ENCODE results near the gene SH3PXD2A. TPM values are rescaled to one million over a fixed set of nuclear protein-coding genes. Genes with fewer than 3 reads are reported as not detected.
"Not testable (repeated sequence)": the region's sequence is repeated elsewhere in the genome, so short reads cannot be mapped to it uniquely, and the experiment has no call there.

Gene SH3PXD2A
- total RNA-seq, 1 donor from 2014 or later, result 17.3 TPM

DNA sequence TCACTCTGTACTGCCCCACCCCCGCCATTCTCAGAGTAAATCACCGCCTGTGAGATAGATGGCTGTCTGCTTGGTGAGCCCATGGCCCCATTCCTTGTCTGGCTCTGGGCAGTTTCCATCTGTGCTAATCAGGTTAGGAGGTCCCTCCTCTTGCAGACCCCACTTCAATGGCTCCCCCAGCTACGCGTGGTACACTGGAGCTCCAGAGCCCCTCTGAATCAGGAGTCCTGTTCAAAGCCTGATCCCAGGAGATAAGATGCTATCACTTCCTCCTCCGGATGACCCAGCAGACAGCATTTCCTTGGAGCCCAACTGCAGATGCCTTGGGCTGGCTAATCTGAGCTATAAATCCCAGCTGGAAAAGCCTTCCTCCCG lies 122.3 kb downstream of the SH3PXD2A start:
- Mint-ChIP-seq H3K27me3 (ENCODE audit: low read depth, unreplicated experiment) (peaks cover 4% of the 10 kb centered on the region), H3K27ac (ENCODE audit: unreplicated experiment) (peak overlapping the region; percentile 20), H3K4me3 (ENCODE audit: unreplicated experiment) (no peak overlapping the region), H3K36me3 (ENCODE audit: low read depth, unreplicated experiment) (peaks cover 10% of the 10 kb centered on the region), H3K9me3 (ENCODE audit: unreplicated experiment) (no peaks in the 10 kb centered on the region), H3K4me1 (ENCODE audit: low read depth, unreplicated experiment) (peaks cover 25% of the 10 kb centered on the region)
- H3K79me2 ChIP-seq (ENCODE audit: insufficient read depth, low read length), result no peaks in the 10 kb centered on the region
- no peak overlapping the region for H2AFZ ChIP-seq (ENCODE audit: low read depth, low read length)
- H3K4me2 ChIP-seq (ENCODE audit: low read length), result no peak overlapping the region
- H3K27me3 ChIP-seq (ENCODE audit: insufficient read depth, low read length), result no peaks in the 10 kb centered on the region
- no peaks in the 10 kb centered on the region for H4K20me1 ChIP-seq (ENCODE audit: insufficient read depth, low read length)
- no peak overlapping the region for H3K9ac ChIP-seq (ENCODE audit: low read length)
- no peak overlapping the region for H3K27ac ChIP-seq (ENCODE audit: low read depth, low read length)
- DNase-seq (ENCODE audit: low read depth), result no peak
- TF ChIP-seq, protein P1, sequence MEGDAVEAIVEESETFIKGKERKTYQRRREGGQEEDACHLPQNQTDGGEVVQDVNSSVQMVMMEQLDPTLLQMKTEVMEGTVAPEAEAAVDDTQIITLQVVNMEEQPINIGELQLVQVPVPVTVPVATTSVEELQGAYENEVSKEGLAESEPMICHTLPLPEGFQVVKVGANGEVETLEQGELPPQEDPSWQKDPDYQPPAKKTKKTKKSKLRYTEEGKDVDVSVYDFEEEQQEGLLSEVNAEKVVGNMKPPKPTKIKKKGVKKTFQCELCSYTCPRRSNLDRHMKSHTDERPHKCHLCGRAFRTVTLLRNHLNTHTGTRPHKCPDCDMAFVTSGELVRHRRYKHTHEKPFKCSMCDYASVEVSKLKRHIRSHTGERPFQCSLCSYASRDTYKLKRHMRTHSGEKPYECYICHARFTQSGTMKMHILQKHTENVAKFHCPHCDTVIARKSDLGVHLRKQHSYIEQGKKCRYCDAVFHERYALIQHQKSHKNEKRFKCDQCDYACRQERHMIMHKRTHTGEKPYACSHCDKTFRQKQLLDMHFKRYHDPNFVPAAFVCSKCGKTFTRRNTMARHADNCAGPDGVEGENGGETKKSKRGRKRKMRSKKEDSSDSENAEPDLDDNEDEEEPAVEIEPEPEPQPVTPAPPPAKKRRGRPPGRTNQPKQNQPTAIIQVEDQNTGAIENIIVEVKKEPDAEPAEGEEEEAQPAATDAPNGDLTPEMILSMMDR (IDR thresholded peaks at IDR 0.05; ENCODE audit: insufficient read depth, low read depth, low read length), result no peak
- TF ChIP-seq EZH2 (IDR thresholded peaks at IDR 0.05; ENCODE audit: insufficient read depth, low read length), result no peak
- no peaks in the 10 kb centered on the region for H3K36me3 ChIP-seq (ENCODE audit: insufficient read depth, low read length)
- FAIRE-seq, result no peak
- H3K9me3 ChIP-seq (ENCODE audit: insufficient read depth, low read depth, low read length), result no peaks in the 10 kb centered on the region
- no peaks in the 10 kb centered on the region for H3K4me1 ChIP-seq (ENCODE audit: insufficient read depth, low read length)
- H3K4me3 ChIP-seq (ENCODE audit: insufficient read depth, low read depth, low read length), result no peak overlapping the region

DNA sequence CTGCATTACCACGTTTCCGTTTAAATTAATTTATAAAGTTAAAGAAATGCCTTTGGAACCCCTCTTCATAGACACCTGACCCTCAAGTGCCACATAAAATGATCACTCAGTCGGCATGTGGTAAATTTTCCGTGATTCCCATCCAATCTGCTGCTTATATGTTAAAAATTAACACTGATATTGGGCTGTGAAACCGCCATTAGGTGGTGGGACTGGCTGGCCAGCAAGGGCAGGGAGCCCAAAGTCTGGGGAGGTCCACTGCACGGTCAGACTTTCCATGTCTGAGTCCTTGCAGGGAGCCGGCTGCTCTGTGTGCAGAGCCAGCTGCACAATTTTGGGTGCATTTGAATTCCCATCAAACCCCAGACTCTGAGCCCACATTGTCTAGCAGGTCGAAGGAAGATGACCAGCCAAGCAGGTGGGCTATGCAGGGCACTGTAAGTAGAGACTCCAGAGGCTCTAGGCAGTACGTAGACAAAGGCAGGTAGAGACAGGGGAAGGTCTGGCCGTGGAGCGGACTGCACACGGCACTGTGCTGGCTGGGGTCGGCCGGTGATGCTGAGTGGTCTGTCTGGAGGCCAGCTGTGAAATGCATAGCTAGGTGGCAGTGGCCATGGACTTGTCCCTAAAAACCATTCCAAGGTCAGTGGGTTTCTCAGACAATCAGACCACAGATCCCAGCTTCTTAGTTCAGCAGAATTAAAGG lies 122.9 kb downstream of the SH3PXD2A start:
- Histone ChIP-seq H3K36me3 (ENCODE audit: insufficient read depth, low read length) (no peaks in the 10 kb centered on the region), H4K20me1 (ENCODE audit: insufficient read depth, low read length) (no peaks in the 10 kb centered on the region), H3K27ac (ENCODE audit: low read depth, low read length) (no peak overlapping the region), H3K9me3 (ENCODE audit: insufficient read depth, low read depth, low read length) (no peaks in the 10 kb centered on the region), H3K4me1 (ENCODE audit: insufficient read depth, low read length) (no peaks in the 10 kb centered on the region), H3K4me3 (ENCODE audit: insufficient read depth, low read depth, low read length) (no peak overlapping the region), H2AFZ (ENCODE audit: low read depth, low read length) (no peak overlapping the region), H3K9ac (ENCODE audit: low read length) (no peak overlapping the region), H3K27me3 (ENCODE audit: insufficient read depth, low read length) (no peaks in the 10 kb centered on the region), H3K79me2 (ENCODE audit: insufficient read depth, low read length) (no peaks in the 10 kb centered on the region), H3K4me2 (ENCODE audit: low read length) (no peak overlapping the region)
- H3K4me1 Mint-ChIP-seq (ENCODE audit: low read depth, unreplicated experiment), result peaks cover 20% of the 10 kb centered on the region
- FAIRE-seq (no peak), DNase-seq (ENCODE audit: low read depth) (no peak)
- TF ChIP-seq, protein P1 (IDR thresholded peaks at IDR 0.05; ENCODE audit: insufficient read depth, low read depth, low read length), result no peak
- TF ChIP-seq EZH2 (IDR thresholded peaks at IDR 0.05; ENCODE audit: insufficient read depth, low read length), result no peak
- H3K27me3 Mint-ChIP-seq (ENCODE audit: low read depth, unreplicated experiment), result peaks cover 6% of the 10 kb centered on the region
- no peak overlapping the region for H3K4me3 Mint-ChIP-seq (ENCODE audit: unreplicated experiment)
- no peak overlapping the region for H3K27ac Mint-ChIP-seq (ENCODE audit: unreplicated experiment)
- H3K9me3 Mint-ChIP-seq (ENCODE audit: unreplicated experiment), result no peaks in the 10 kb centered on the region
- H3K36me3 Mint-ChIP-seq (ENCODE audit: low read depth, unreplicated experiment), result peaks cover 7% of the 10 kb centered on the region

DNA sequence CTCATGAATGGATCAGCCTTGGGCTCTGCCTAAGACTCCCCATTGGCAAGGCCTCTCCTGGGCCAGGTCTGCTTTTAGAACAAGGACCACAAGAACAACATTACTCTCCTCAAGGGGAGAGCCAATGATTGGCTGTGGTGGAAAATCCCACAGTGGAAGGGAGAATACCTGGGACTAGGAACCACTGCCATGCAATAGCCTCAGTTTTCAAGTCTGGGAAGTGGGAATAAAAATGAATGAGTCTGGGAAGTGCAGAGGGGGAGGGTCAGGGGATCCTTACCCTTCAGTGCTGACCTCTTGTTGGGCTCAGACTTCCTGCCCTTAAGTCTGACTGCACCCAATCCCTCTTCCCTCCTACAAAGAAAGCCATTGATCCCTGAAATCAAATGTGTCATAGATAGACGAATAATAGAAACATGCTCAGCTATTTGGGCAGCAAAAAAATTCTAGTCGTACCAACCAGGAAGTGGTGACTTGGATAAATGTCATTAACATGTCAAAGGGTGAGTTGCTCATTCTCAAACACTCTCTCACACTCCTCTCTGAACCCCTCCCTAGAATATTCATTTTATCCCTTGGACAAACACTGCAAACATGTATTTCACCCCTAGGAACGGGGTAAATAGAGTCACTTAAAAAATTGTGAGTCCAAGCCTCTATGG lies 123.6 kb downstream of the SH3PXD2A start:
- no peaks in the 10 kb centered on the region for H3K9me3 Mint-ChIP-seq (ENCODE audit: unreplicated experiment)
- H2AFZ ChIP-seq (ENCODE audit: low read depth, low read length), result no peak overlapping the region

DNA sequence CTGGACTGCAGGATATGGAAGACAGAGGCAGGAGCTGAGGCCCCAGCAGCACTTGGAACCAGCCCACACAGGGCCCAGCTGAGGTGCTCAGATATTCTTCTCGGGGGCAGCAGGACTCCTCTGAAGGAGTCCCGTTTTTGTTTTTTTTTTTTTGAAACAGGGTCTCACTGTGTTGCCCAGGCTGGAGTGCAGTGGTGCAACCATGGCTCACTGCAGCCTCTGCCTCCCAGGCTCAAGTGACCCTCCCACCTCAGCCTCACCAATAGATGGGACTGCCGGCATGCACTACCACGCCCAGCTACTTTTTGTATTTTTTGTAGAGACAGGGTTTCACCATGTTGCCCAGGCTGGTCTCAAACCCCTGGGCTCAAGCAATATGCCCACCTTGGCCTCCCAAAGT lies 124.3 kb downstream of the SH3PXD2A start:
- not testable (repeated sequence) for H3K9me3 Mint-ChIP-seq (ENCODE audit: unreplicated experiment); H3K27ac Mint-ChIP-seq (ENCODE audit: unreplicated experiment); H3K36me3 ChIP-seq (ENCODE audit: insufficient read depth, low read length); DNase-seq (ENCODE audit: low read depth); H3K27me3 Mint-ChIP-seq (ENCODE audit: low read depth, unreplicated experiment); H3K9ac ChIP-seq (ENCODE audit: low read length); H2AFZ ChIP-seq (ENCODE audit: low read depth, low read length); H4K20me1 ChIP-seq (ENCODE audit: insufficient read depth, low read length); H3K4me2 ChIP-seq (ENCODE audit: low read length); H3K27me3 ChIP-seq (ENCODE audit: insufficient read depth, low read length); H3K36me3 Mint-ChIP-seq (ENCODE audit: low read depth, unreplicated experiment); H3K4me3 Mint-ChIP-seq (ENCODE audit: unreplicated experiment); H3K79me2 ChIP-seq (ENCODE audit: insufficient read depth, low read length); H3K4me1 ChIP-seq (ENCODE audit: insufficient read depth, low read length); H3K27ac ChIP-seq (ENCODE audit: low read depth, low read length); H3K4me3 ChIP-seq (ENCODE audit: insufficient read depth, low read depth, low read length); FAIRE-seq; H3K9me3 ChIP-seq (ENCODE audit: insufficient read depth, low read depth, low read length)
- peaks cover 13% of the 10 kb centered on the region for H3K4me1 Mint-ChIP-seq (ENCODE audit: low read depth, unreplicated experiment)

More for the DNA sequence above, 123.6 kb downstream of the SH3PXD2A start:
- FAIRE-seq, result no peak
- Histone ChIP-seq H3K27me3 (ENCODE audit: insufficient read depth, low read length) (no peaks in the 10 kb centered on the region), H3K27ac (ENCODE audit: low read depth, low read length) (no peak overlapping the region), H3K4me1 (ENCODE audit: insufficient read depth, low read length) (no peaks in the 10 kb centered on the region), H3K4me2 (ENCODE audit: low read length) (no peak overlapping the region), H3K9me3 (ENCODE audit: insufficient read depth, low read depth, low read length) (no peaks in the 10 kb centered on the region), H4K20me1 (ENCODE audit: insufficient read depth, low read length) (no peaks in the 10 kb centered on the region), H3K79me2 (ENCODE audit: insufficient read depth, low read length) (no peaks in the 10 kb centered on the region), H3K9ac (ENCODE audit: low read length) (no peak overlapping the region), H3K36me3 (ENCODE audit: insufficient read depth, low read length) (no peaks in the 10 kb centered on the region), H3K4me3 (ENCODE audit: insufficient read depth, low read depth, low read length) (no peak overlapping the region)
- Mint-ChIP-seq H3K36me3 (ENCODE audit: low read depth, unreplicated experiment) (peaks cover 5% of the 10 kb centered on the region), H3K27ac (ENCODE audit: unreplicated experiment) (no peak overlapping the region), H3K4me1 (ENCODE audit: low read depth, unreplicated experiment) (peaks cover 13% of the 10 kb centered on the region), H3K4me3 (ENCODE audit: unreplicated experiment) (no peak overlapping the region), H3K27me3 (ENCODE audit: low read depth, unreplicated experiment) (peaks cover 8% of the 10 kb centered on the region)
- TF ChIP-seq, protein P1 (IDR thresholded peaks at IDR 0.05; ENCODE audit: insufficient read depth, low read depth, low read length), result no peak
- no peak for TF ChIP-seq EZH2 (IDR thresholded peaks at IDR 0.05; ENCODE audit: insufficient read depth, low read length)
- DNase-seq (ENCODE audit: low read depth), result no peak
